Renal cortical epithelial cell (primary cell): ENCODE results near the gene CCDC171. TPM values are rescaled to one million over a fixed set of nuclear protein-coding genes. Genes with fewer than 3 reads are reported as not detected.

Experiments
- DNase-seq: peaks from one replicate; pipeline ENCODE4 v3.0.0-alpha.2; 2011; ENCODE audit warnings: low read depth
- total RNA-seq: library from RNA; depleted of rRNA; stranded (reverse); fragments of >200 nt; gene quantifications from 2 replicates; pipeline ENCODE4 v1.2.3, GENCODE V29; 2014

Gene CCDC171
- total RNA-seq, 1 donor from 2014 or later, result 3.4 TPM

DNA sequence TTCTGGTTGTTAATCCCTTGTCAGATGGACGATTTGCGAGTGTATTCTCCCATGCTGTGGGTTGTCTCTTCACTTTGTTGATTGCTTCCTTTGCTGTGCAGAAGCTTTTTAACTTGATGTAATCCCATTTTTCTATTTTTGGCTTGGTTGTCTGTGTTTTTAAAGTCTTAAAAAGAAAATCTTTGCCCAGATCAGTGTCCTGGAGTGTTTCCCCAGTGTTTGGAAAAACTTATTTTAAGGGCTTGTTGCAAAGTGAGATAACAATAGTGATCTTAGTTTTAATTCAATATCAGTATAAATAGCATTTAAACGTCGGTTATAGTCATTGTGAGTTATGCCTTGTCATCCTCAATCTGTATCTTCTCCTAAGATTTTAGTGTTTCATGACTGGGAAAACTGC, 329.5 kb downstream of the CCDC171 start:
- no peak for DNase-seq

DNA sequence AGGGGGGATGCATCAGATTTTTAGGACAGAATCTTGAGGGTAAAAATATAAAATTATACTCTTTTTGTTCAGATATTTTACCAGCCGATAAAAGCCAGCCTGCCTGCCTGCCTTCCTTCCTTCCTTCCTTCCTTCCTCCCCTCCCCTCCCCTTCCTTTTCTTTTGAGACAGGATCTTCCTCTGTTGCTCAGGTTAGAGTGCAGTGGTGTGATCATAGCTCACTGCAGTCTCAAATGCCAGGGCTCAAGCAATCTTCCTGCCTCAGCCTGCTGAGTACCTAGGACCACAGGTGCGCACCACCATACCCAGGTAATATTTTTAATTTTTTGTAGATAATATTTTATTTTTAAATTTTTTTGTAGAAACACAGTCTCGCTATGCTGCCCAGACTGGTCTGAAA, 330.0 kb downstream of the CCDC171 start:
- DNase-seq, result no peak

DNA sequence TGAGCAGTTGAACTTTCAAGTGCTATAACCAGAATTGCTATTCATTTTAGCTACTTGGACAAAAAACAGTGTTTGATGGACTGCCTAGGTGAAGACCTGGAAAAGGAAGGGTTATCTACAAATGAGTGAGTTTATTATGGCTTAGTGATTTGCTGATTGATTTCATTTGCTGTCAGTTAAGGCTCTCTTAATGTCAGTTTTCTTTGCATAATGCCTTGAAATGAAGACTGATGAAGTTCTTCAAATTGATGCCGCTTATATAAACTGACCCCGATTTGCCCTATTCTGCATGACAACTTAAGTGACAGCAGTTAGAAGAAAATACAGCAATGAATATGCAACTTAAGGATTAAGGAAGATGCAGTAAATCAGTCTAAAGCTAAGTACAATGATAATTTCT, 332.6 kb downstream of the CCDC171 start:
- no peak for DNase-seq

DNA sequence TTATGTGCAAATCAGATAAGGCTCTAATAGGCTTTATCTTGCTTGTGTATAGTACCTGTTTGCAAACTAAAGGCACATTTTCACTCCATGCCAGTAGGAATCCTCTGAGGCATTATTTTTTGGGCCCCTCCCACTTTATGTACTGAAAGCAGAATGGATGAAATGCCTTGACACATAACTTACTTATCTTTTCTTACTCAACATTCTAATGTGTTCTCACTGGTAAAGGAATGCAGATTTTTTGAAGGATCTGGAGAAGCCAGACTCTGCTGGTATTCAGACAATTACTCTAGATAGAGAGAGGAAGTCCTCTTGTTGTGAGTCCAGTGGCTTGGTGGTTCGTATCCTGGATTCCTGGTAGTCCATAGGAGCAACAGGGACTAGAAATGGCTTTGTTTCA, 336.7 kb downstream of the CCDC171 start:
- no peak for DNase-seq

DNA sequence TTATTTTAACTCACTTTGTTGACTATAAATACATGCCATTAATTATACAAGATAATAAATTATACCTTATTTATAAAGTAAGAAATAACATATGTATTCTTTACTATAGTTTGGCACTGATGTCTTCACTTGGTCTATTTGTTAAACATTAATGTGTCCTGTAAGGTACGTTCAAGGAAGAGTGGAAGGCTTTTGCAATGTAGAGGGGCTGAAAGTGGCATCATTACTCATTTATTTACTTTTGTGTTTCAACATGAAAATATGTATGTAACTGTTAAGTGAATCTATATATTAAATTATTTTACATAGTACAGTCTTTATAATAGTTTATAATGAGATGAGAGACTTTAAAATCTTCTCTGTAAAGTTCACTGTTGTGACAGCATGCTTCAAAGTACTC, 348.7 kb downstream of the CCDC171 start:
- no peak for DNase-seq

DNA sequence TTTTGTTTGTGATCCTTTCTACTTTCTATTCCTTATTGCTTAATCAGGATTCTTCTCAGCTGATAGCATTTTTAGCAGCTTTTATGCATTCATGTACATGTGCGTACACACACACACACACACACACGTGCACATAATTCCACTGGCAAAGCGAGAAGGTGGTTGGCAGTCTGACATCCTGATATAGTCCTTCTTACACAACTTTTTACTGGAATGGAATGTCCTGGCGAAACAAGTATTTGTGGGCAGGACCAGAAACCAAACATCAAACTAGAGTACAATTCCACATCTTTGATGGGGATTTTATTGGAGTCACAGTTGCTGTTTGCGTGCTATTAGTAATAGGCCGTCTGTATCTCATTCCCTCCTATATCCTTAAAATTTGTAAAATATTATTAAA, 356.5 kb downstream of the CCDC171 start:
- peak; percentile 15 for DNase-seq

DNA sequence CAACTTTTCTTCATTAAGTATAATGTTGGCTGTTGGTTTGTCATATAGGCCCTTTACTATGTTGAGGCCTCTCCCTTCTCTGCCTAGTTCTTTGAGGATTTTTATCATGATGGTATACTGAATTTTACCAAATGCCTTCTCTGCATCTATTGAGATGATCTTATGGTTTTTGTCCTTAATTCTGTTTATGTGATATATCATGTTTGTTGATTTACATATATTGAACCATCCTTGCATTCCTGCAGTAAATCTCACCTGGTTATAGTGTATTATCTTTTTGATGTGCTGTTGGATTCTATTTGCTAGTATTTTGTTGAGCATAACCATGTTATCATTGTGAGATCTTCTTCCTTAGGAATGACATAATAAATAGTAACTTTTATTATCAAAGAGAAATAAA, 362.9 kb downstream of the CCDC171 start:
- peak; percentile 2 for DNase-seq

DNA sequence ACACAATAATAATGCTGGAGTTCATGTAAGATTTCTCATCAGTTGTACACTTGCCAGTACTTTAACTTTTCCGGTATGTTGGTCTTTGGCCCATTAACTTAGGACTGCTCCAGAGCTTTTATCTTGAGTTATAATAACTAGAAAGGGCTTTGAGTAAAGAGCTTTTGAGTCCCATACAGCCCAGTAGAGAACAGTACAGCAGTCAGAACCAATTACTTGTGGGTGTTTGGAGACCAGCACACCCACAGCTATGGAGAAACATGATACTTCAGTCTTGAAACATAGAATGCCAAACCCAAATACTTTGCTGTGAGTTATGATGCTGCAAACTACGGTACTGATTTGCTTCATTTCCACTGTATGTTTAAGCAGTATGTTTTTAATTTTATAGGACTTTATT, 374.3 kb downstream of the CCDC171 start:
- DNase-seq, result no peak

DNA sequence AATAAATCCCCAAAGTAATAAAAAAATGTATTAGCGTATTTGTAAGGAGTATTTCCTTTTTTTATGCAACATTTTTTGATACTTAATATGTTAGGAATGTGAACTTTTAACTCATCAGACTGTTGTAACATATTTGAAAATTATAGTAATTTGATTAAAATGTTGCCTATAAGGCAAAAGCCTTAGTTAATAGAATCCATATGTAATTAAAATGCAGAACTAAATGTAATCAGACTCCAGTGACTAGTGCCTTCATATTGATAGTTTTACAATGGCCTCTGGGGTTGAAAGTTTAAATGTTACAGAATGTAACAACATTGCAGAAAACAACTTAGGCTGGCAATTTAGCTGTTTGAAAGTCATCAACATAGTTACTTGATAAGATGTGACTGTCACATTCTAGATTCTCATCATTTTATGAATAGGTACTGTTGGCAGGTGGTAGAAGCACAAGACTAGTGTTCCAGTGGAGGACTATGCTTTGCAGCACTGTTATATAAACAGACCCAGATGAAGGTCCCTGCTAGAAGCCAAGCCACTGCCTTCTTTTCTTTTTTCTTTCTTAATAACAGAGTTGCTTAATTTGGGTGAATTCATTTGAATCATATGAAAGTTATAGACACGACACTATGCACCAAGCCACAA, 382.9 kb downstream of the CCDC171 start:
- no peak for DNase-seq

DNA sequence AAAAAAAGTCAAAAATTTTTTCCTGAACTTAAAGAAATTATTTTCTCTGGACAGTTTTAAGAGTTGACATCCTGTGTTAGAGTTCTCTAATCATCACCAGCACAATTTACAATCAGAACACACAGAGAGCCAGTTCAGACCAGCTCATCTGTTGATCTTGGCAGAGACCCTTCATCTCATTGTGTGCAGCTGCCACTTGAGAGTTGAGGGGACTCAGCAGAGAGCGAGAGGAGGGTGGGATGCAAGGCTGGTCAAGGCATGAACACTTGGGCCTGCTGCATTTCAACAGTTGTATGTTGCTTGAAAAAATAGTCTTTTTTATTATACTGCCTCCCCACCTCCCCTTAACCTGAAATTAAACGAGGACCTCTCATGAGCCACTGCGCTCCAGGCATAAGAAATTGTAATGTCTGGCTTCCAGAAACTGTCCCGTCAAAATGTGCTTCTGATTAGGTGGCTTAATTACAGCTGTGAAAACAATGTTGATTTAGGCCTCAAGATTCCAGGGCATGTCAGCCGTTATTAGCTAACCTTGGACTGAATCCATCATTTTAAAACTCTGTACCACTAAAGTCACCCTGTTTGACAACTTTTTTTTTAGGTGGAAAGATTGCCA, 383.6 kb downstream of the CCDC171 start:
- no peak for DNase-seq

DNA sequence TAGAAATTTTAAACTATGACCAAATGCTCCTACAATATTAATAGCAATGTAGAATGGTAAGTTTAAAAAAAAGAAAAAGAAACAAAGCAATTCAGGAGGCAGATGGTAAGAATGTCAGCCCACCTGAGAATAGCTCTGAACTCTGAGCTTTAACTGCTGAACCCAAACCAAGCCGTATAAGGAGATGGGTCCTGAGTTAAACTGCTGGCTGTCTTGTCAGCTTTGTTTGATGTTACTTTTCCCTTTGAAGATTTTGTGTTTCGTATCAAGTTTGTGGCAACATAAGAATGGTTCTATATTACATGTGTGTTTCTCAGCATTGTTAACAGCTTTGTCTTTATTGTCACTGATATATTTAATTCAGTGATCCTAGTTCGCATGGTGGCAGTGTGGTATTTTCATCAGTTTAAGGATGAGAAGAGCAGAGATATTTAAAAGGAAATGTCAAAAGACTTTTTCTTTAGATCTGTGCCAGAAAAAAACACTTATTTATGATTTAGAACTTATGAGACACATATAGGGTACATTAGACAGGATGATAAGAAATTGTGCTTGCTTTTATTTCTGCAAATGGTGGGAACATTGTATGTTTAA, 390.1 kb downstream of the CCDC171 start:
- no peak for DNase-seq

DNA sequence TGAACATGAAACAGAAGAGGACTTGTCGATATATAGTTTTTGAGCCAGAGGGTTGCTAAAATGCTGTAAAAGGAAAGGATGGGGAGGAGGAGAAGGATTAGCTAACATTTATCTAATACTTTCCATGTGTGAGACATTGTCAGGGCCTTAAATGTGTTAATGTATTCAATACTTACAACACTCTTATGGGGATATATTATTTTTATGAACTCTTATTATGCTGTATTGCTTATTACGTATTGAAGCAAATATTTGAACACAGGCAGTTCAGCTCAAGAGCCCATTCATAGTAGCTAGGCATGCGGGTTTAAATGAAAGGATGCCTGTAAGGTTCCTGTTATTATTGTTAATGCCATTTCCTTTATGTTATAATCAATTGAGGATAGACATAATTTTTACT, 391.5 kb downstream of the CCDC171 start:
- DNase-seq, result no peak

DNA sequence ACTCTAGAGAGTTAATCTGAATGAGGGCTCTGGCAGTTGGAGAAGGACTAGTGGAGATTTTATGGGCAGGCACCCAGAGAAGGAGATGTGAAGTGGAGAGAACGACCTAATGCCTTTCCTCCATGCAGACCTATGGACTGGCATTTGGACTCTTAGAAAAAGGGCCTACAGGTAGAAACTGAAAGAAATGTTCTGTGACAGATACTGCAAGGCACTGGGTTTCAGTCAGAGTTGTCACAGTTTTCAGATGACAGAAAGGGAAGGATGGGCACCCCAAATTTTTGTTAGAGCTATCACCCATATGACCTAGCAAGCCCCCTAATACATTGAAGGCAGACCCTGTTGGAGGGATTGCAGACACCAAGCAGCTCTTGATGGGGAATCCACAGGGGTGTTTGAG, 406.8 kb downstream of the CCDC171 start:
- DNase-seq, result no peak

DNA sequence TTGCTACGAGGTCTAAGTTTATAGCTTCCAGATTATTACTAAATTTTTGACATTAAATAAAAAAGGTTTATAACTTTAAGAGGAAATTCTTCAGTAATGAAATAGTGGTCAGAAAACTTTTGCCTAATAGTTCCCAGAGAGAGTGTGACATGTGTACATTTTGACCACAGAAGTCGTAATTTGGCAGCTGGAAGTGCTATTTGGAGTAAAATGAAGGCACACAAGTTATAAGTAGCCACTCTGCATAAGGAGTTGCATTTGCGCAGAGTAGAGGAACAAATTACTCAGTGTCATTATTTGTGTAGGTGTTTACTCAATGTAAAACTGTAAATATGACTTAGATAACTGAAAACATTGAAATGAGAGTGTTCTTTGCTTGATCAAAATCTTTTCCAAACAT, 408.4 kb downstream of the CCDC171 start:
- DNase-seq, result no peak

DNA sequence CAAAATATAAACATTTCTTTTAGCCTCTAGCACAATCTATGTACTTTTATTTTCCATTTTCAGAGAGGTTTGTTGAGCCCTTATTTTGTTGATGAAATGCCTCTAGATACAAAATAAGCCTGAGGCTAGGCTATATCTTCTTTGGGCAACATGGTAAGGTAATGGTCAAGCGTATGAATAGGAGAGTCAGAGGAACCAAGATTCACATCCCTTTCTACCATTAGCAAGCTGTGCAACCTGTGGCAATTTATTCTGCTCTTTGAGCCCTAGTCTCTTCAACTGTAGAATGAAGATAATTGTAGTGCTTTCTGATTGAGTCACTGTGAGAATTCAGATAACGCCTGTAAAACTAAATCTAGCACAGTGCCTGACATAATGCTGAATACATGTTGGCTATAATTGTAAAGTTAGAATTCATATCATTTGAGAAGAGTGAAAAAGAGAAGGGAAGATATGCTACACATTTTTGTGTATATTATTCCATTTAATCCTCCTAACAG, 412.5 kb downstream of the CCDC171 start:
- DNase-seq, result no peak

DNA sequence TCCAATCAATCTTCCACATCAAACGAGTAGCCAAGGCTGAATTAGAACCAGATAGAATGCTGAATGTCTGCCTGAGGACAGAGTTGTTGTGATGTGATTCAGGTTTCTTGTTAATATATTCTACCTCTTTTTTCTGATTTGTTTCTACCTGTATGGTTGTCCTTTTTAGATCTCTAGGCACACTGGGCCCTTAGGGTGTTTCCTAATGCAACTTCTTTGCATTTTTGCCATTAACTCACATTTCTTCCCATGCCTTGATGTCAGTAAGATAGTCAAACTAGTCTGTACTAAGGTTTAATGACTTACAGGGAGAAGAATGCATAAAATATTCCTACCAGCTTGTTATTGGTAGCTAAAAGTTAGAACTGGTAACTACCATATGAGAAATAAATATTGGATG, 413.6 kb downstream of the CCDC171 start:
- DNase-seq, result no peak

DNA sequence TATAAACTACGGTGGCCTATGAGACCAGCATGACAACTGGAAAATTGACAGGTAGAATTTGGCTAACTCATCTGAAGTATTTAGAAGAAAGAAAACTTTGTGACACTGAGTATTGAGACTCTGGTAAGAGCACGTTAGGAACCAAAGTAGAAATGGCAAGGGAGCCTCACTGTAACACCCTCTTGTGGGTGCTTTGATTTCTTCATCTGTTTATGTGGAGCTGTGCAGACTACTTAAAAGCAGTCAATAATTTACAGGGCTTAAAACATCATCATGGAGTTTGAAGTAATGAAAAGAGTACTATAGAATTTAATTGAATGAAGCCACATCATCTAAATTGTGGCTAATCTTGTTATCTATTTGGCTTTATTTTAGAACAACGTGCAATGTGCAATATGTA, 414.2 kb downstream of the CCDC171 start:
- DNase-seq, result peak; percentile 73

DNA sequence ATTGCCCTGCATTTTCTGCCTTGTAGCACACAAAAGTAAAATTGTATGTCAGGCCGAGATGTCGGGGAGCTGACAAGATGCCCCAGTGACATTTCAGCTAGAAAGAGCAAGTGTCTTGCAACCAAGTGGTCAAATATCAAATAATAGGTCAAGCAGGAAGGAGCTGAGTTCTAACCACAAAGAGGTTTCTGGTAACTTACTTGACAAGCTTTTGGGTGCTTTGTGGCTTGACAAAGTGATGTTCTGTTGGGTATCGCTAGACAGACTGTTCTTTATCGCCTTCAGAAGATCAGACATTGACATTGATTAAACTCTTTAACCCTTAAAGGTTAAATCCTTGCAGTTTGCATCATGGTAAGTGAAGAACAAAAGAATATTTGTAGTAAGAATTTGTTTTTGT, 419.9 kb downstream of the CCDC171 start:
- no peak for DNase-seq

DNA sequence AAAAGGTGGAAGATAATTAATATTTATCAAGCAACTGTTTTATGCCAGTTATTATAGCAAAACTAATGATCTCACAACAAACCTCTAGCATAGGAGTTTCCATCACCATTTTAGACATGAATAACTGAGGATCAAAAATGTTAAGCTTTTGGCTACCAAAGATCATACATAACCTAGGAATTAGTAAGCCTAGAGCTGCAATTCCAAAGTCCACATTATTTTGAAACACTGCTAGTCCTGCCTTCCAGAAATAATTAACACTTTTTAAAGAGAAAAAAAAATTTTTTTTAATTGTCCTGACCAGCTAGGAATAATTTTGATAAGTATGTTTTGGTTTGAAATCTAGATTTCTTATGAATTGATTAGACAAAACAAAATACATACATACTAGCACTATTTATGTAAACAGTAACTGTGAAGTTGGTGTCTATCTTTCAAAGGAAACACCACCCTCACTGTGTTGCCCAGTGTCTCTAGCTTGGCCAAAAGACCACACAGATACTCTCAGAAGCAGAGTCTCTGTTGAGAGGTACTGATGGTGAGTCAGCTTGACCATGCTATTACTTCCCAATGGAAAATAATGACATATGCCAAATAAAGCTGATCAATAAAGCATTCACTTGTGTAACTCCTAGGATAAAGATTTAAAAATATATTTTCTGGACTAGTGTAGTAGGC, 422.4 kb downstream of the CCDC171 start:
- DNase-seq, result peak; percentile 67

DNA sequence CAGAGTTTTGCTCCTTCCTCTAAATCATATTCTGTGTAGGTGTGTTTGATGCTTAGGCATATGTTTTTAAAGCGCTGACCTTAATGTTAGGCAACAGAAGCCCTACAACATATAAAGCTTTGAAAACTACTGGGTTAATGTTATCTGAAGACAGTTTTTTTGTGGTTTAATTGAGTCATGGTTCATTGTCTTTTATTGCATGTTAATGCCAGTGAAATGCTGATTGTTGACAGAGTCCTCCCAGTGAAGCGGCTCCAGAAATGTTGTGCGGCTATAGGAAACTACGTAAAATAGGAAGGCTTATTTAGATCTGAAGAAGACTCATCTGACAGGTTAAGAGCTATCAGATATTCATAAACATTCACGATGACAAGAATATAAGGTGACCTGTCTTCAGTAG, 424.6 kb downstream of the CCDC171 start:
- DNase-seq, result peak; percentile 84

DNA sequence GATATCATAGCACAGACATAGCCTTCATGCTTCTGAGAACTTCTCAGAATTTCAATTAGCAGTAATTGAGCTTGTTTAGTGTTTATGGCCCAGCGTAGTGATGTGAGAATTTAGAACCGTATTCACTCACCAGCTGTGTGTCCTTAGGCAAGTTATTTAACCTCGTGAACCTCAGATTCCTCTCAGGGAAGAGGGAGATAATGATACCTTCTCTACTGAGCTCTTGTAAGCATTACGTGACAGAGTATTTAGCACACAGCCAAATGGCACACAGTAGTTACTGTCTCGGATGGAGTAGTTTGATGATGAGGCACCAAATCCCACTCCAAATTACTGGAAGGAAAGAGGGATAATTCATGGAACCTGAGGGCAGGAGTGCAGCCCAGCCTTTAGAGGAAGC, 429.3 kb downstream of the CCDC171 start:
- no peak for DNase-seq

DNA sequence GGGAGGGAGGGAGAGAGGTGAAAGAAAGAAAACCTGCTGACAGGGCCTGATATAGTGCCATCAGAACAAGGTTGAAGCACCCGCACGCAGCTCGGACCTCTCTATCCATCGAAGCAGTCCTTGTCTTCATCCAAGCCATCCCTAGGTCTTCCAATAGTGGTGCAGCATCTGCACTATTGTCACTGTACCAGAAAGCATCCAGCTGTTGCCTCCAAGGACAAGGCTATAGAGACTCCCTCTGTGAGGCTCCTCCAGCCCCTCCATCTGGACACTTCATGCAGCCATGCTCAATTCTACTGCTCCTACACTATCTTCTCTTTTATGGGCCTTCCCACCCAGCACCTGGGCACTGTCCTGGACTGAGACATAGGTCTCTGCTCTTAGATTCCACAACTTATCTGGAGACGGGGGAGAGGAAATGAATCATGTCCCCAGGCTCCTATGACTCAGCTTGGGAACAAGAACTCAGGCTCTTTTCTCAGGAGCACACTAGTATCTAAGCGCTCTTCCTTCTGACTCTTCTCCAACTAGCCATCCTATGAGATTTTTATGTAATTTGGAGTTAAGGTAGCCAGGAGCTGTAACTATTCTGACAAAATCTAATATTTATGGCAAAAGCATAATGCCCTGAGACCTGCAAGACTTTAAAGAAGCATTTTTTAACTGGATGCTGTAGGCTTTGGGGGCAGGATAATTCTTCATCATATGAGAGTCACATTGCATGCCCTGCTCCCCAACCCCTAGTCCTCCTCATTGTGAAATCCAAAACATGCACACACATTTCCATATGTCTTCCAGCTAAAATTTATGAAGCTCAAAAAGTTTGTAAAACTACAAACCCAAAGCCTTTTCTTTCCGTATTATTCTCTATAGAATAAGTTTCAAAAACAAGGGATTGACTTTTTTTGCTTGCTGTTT, 446.8 kb downstream of the CCDC171 start:
- peak; percentile 87 for DNase-seq
